ENCODE results near the gene BCL2.

Gene BCL2

GRCh38 chr18:63253428-63254372 lies 65.9 kb downstream of the BCL2 start:
- DNase-seq: no peak
- H3K27ac Mint-ChIP-seq: no peak overlapping the region
- H3K4me1 Mint-ChIP-seq: peaks cover 8% of the 10 kb centered on the region
- peaks cover 16% of the 10 kb centered on the region for H3K9me3 Mint-ChIP-seq
- H3K4me3 Mint-ChIP-seq: no peak overlapping the region
- peaks cover 3% of the 10 kb centered on the region for H3K27me3 Mint-ChIP-seq (ENCODE audit: low read depth, poor library complexity)
- no peak for TF ChIP-seq CTCF (IDR thresholded peaks at IDR 0.05)
- peaks cover 61% of the 10 kb centered on the region for H3K36me3 Mint-ChIP-seq (ENCODE audit: low read depth)

- H3K27ac Mint-ChIP-seq: no peak overlapping the region
- H3K4me1 Mint-ChIP-seq: peaks cover 10% of the 10 kb centered on the region
- TF ChIP-seq CTCF (IDR thresholded peaks at IDR 0.05): no peak
- H3K9me3 Mint-ChIP-seq: peaks cover 16% of the 10 kb centered on the region
- H3K4me3 Mint-ChIP-seq: no peak overlapping the region
- H3K27me3 Mint-ChIP-seq (ENCODE audit: low read depth, poor library complexity): peaks cover 3% of the 10 kb centered on the region
- H3K36me3 Mint-ChIP-seq (ENCODE audit: low read depth): peaks cover 61% of the 10 kb centered on the region
- DNase-seq: no peak
These were observed 66.6 kb downstream of the BCL2 start for GRCh38 chr18:63253014-63253413.

GRCh38 chr18:63249771-63250170 lies 69.8 kb downstream of the BCL2 start:
- peaks cover 59% of the 10 kb centered on the region for H3K36me3 Mint-ChIP-seq (ENCODE audit: low read depth)
- no peak overlapping the region for H3K4me3 Mint-ChIP-seq
- H3K27ac Mint-ChIP-seq: peak overlapping the region; percentile 64
- peaks cover 16% of the 10 kb centered on the region for H3K9me3 Mint-ChIP-seq
- peaks cover 3% of the 10 kb centered on the region for H3K27me3 Mint-ChIP-seq (ENCODE audit: low read depth, poor library complexity)
- TF ChIP-seq CTCF (IDR thresholded peaks at IDR 0.05): no peak
- DNase-seq: no peak
- peaks cover 25% of the 10 kb centered on the region for H3K4me1 Mint-ChIP-seq

GRCh38 chr18:63247926-63248325 lies 71.6 kb downstream of the BCL2 start:
- Mint-ChIP-seq H3K36me3 (ENCODE audit: low read depth) (peaks cover 48% of the 10 kb centered on the region), H3K27ac (peak overlapping the region; percentile 59), H3K4me1 (peaks cover 25% of the 10 kb centered on the region), H3K27me3 (ENCODE audit: low read depth, poor library complexity) (peaks cover 3% of the 10 kb centered on the region), H3K4me3 (no peak overlapping the region), H3K9me3 (peaks cover 16% of the 10 kb centered on the region)
- TF ChIP-seq CTCF (IDR thresholded peaks at IDR 0.05): no peak
- no peak for DNase-seq

GRCh38 chr18:63247506-63247905 lies 72.1 kb downstream of the BCL2 start:
- Mint-ChIP-seq H3K27me3 (ENCODE audit: low read depth, poor library complexity) (peaks cover 3% of the 10 kb centered on the region), H3K36me3 (ENCODE audit: low read depth) (peaks cover 44% of the 10 kb centered on the region), H3K27ac (no peak overlapping the region), H3K4me3 (no peak overlapping the region), H3K9me3 (peaks cover 12% of the 10 kb centered on the region), H3K4me1 (peaks cover 28% of the 10 kb centered on the region)
- DNase-seq: no peak
- TF ChIP-seq CTCF (IDR thresholded peaks at IDR 0.05): no peak

- no peak for DNase-seq
- no peaks in the 10 kb centered on the region for H3K27me3 Mint-ChIP-seq (ENCODE audit: low read depth, poor library complexity)
- H3K4me3 Mint-ChIP-seq: no peak overlapping the region
- no peaks in the 10 kb centered on the region for H3K9me3 Mint-ChIP-seq
- H3K4me1 Mint-ChIP-seq: peaks cover 41% of the 10 kb centered on the region
- no peak for TF ChIP-seq CTCF (IDR thresholded peaks at IDR 0.05)
- H3K36me3 Mint-ChIP-seq (ENCODE audit: low read depth): peaks cover 40% of the 10 kb centered on the region
- no peak overlapping the region for H3K27ac Mint-ChIP-seq
These were observed 74.0 kb downstream of the BCL2 start for GRCh38 chr18:63245600-63245999.

All from nephron progenitor cell (in vitro differentiated cells).